HG02885 (cell line): ENCODE results near the gene DAAM2.

Source experiments
- ATAC-seq: cut with Tn5 transposase; IDR thresholded peaks from one replicate; pipeline ENCODE4 v1.9.1; 2021; ENCODE audit warnings: mild to moderate bottlenecking; ENCODE audit not compliant: unreplicated experiment, poor library complexity

DAAM2 gene

DNA sequence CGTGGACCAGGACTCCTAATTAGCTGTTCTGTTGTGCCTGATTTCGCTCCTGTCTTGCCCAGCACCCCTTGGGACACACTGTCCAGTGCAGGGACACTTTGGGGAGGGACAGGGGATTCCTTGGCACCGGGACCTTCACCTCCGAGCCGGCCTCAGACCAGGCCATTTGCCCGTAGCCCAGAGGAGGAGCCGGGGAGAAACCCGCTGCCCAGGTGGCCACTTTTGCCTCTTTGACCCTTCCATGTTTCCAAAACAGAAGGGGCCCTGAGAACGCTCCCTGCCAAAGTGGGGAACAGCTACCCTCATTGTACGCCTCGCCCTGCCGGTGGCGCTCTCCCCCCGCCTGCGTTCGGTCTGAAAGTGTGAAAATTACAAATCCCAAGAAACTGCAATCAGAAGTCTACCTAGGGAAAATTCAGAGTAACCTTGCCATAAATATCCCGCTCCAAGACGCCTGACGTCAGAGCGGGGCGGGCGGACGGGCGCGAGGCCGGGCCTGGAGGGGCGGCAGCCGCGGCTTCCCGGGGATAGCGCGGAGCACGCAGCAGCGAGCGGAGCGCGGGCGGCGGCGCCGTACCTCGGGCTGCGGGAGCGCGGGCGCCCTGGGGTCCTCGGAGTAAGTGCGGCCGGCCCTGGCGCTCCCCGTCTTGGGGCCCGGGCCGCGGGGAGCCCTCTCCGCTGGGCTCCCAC lies at the start of gene DAAM2:
Gene DAAM2 (plus strand): TSS at position 527 of the 690 bp plus-strand sequence. CDS start 63,927 bp downstream, outside the sequence.
- ATAC-seq = no peak

DNA sequence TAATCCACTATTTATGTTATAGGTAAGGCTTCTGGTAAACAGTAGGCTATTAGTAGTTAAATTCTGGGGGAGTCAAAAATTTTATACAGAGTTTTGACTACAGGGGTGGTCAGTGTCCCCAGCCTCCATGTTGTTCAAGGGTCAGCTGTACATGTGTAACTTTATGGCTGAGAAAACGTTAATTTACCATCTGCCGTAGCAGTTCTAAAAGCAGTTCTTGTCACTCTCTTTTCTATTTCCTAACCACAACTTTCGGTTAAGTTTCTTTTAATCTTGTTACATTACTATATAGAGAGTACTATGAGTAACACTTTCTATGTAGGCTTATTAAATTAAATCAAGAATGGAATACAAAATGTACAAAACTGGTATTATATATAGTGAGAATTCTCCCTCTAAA lies 45.4 kb upstream of the DAAM2 start:
- no peak for ATAC-seq

DNA sequence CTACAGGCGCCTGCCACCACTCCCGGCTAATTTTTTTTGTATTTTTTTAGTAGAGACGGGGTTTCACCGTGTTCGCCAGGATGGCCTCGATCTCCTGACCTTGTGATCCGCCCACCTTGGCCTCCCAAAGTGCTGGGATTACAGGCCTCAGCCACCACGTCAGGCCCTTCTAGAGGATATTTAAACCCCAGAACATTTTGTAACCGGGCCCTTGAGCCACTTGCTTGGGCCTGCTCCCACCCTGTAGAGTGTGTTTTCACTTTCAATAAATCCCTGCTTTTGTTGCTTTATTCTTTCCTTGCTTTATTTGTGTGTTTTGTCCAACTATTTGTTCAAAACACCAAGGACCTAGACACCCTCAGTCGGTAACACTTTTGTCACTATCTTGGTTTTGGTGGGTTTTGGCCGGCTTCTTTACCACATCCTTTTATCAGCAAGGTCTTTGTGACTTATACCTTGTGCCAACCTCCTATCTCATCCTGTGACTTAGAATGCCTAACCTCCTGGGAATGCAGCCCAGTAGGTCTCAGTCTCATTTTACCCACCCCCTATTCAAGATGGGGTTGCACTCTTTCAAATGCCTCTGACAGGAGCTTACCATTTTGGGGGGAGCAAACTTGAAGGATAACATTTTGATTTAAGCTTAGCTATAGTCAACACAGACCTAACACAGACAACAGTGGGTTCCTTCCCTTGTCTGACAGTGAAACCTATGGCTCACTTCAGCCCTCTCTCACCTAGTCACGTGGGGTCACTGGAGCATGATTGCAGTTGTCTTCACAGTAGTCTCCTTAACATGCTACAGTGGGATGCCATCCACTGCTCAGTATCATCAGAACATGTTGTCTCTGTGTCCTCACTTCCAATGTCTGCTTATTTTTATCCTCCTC lies 39.1 kb upstream of the DAAM2 start:
- no peak for ATAC-seq

DNA sequence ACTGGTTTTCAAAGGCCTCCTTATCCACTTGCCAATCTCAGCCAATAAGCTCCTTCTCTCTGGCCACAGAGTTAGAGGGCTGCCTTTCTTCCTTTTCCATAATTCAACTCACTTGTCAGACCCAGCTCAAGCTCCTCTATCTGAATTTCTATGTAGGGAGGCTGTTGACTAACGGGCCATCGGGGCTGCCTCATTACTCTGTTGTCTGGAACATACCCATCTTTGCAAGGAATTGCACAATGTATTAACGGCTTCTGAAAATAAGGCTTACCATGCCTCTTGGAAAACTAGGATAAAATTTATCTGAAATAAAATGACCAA lies 38.5 kb upstream of the DAAM2 start:
- ATAC-seq = no peak

DNA sequence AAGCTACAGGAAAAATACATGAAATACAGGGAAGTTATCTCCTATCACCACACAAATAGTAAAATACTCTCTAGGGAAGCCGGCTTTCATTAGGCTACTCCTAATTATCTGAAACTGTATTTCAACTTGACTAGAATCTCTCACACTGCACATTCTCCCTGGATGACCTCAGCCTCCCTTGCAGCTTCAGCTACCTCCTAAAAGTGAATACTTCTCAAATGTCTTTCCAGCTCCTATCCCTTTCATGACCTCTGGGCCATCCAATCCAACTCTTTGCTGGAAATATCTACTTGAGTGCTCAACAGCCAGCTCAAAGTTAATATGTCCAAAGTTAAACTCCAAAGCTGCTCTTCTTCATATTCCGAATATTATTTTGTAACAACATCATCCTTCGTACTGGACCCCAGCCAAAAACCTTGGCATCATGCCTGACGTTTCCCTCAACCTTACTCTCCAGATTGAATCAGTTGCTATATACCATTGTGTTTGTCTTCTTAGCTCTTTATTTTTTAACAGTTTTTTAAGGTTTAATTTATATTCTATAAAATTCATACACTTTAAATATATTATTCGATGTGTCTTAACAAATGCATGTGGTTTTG lies 37.6 kb upstream of the DAAM2 start:
- no peak for ATAC-seq

DNA sequence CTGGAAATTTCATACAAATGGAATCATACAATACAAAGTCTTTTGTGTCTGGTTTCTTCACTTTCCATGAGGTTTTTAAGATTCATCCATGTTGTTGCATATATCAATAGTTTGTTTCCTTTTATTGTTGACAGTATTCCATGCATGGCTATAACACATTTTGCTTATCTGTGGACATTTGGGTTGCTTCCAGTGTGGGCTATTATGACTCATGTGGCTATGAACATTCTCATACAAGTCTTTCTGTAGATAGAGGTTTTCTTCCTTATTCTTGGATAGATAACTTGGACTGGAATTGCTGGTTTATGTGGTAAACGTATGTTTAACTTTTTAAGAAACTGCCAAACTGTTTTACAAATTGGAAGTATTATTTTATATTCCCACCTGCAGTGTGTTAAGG lies 36.9 kb upstream of the DAAM2 start:
- ATAC-seq = no peak

DNA sequence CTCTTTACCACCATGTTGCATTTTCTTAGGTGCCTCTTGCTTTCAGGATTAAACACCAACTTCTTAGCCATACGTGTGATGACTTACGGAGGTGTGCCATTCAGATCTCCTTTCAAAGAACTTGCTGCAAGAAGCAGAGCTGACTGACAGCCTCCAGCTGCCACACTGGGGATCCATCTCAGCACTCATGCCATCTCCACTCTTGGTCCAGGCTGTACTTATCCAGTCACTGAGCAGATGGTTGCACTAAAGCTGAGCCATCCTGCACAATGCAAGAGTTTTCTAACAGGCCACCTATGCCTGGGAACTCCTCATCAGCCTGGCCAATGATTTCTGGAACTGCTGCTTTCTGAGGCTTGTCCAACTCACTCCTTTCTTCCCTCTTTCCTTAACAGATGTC lies 35.6 kb upstream of the DAAM2 start:
- ATAC-seq = no peak

DNA sequence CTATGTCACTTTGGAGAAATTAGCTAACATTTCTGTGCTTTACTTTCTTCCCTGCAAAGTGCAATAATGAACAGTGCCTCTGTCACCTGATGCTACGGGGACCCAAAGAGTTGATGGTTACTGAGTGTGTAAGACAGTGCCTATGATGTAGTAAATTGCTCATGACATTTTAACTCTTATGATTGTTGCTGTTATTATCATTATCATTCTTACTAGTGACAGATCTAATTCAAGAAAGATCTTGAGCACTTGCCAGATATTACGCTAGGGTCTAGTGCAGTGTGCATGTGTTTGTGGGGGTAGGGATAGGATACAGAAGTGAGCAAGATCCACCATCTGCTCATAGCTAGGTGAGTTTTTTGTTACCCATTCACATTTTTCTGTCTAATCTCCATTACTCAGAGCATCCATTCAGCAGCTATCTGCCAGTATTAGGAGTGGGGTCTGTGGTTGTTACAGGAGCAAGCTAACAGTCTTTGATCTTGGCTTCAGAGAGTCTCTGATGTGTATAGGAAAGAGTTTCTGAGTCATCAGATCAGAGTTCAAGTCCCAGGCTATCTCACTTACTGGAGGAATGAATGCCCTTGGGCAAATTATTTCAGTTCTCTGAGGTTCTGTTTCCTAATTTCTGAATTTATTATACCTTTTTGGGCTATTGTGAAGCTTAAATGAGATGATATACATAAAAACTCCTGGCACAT lies 33.1 kb upstream of the DAAM2 start:
- ATAC-seq = no peak

DNA sequence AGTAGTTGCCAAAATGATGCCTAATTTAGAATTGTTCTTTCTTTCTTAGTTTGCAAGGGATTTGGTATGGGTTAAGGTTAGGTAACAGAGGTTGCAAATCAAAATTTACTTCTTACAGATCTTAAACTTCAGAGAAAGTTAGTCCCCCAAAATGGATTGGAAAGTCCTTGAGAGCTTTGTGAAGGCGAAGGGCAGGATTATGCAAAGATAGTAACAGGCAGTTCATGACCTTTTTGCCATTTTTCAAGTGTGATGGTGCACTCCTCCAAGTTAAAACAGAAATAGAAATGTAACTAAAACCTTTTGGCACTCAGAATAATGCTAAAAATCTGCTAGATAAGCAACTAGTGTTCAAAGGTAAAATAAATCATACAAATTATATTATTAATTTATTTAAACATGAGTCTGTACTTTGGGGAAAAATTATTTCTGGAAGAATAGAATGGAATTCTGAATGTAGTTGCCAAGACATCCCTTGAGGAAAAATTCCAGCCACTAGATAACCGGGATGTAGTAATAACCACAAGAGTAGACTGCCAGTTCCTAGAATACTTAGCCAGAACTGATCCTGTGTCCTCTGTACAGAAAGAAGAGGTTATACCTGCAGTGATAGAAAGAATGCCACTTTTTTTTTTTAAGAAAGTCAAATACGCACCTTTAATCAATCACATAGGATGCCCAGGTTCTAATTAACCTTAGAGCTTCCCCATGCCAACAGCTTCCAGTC lies 31.8 kb upstream of the DAAM2 start:
- no peak for ATAC-seq

DNA sequence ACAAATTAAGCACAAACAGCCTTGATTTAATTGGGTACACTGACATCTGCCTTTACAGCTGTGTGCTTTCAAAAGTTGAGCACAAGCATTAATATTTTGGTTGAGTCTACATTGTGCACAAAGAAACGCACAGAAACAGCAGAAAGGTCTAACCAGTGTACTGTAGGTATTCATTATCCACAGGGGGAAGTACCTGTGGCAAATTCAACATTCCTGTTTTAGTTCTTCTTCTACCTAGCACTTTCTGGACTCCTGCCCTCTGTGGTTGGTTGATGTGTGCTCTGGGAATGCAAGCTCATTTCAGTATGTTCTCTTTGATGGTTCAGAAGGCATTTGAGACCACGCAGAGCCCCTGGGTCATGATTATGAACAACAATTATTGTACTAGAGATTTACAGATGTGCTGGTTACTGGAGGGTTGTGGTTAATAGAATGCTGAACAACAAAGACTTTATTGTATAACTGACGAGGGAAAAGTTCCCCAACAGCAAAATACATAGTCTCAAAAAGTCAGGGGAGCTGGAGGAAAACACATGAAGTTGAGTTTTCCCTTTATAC lies 26.6 kb upstream of the DAAM2 start:
- no peak for ATAC-seq

DNA sequence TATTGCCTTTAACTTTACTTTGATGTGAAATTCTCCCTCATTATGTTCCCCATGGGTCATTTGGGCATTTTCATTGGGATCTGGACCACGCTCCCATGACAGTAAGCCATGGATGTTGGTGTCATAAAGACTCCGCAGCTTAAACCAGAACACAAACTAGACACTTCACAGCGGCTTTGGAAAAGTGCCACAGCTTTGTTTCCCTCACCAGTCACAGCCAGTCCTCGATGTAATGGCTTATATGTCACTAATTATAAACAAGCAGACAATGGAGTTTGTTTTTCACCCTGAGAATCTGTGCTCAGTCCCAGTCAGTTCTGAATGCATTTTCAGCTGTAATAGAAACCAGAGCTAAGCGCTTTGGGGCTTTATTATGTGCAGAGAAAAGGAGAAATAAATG lies 23.2 kb upstream of the DAAM2 start:
- ATAC-seq = no peak

DNA sequence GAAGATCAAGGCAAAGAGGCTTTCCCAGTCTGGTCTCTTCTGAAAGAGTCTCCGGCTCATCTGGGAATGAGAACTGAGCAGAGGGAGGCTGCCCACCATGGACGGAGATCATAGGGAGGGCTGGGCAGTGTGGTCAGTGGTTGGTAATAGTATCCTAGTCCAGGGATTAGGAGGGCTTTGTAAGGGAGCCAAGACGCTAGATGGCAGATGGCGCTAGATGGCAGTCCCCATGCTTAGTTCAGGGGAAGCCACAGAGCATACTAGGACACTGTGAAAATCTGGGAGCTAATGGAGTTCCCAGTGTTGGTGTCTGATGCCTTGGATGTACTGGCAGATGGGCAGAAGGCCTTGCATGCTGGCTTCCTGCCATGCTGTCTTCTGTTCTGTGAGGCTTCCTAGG lies 21.7 kb upstream of the DAAM2 start:
- no peak for ATAC-seq

DNA sequence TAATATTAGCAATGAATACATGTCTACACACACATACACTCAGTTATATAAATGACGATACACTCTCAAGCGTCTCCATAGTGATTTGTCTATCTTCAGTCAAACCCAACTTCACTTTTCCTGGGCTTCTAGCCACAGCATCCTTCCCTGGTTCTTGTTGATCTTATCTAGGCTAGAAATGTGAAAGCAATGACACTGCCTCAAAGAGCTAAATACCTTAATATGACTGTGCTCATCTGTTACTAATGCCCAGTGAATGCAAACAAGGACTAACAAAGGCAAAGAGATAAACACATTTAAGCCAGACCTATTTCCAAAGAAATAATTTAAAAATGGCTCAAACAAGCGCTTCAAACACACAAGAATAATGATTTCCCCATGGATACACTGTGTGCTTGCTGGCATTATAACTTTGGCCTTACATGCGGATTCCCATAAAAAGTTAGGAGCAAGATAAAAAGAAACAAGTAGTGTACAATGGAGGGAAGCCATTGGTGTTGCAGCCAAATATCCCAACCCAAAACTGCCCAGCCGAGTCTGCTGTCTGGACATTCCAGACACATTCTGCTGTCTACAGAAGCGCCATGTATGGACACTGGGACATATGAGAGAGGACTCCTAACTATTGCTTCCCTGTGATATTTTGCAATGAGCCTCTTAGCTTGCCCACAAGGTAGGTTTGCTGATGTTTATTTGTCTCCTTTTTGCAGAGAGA lies 19.5 kb upstream of the DAAM2 start:
- ATAC-seq = no peak

DNA sequence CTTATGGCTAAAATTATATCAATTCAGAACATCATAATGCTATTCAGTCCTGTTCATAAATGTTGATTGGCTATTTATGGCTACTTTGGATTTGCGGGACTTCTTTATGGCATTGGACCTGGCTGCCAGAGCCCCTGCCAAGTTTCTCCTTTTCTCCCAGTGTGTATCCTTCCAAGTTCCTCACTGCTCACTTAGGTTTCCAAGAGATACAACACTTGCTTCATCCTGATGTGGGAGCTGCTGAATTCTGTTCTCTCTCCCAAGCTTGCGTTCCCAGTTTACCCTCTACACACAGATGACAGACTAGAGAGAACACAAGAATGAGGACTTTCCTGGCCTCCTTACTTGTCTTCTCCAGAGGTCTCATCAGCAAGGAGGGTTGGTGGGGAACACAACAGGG lies 18.4 kb upstream of the DAAM2 start:
- ATAC-seq = no peak

DNA sequence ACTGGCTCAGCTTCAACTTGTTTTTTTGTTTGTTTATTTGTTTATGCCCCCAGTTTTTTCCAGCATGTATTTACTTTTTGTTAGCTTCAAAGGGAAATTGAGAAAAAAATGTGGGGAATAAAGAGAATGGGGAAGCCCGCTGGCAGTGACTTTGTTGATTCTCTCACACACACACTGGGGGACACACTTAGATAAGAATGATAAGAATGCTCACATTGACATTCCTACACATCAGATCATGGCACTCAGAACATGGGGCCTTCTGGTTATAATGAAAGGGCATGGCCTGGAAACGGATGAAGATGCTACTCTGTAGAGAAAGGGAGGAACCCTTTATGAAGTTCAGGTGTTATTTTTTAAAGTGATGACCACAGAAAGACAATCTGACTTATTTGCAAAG lies 15.6 kb upstream of the DAAM2 start:
- ATAC-seq = no peak

DNA sequence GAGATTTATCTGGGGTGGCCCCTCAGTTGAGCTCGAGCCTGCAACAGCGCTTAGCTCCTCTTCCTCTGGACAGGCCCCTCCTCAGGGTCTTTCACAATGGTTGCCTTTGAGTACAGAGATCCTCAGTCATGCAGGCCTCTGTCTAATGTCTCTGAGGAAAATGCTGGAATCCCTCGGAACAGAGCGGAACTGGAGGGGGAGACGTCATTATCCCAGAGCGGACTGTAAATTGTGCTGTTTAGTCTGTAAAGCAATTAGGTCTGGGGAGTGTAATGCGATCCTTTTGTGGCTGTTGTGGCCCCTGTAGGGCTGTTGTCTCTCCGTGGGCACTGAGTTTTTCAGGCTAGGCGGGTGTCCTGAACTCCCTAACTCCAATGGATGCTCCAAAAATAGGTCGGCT lies 15.0 kb upstream of the DAAM2 start:
- no peak for ATAC-seq

DNA sequence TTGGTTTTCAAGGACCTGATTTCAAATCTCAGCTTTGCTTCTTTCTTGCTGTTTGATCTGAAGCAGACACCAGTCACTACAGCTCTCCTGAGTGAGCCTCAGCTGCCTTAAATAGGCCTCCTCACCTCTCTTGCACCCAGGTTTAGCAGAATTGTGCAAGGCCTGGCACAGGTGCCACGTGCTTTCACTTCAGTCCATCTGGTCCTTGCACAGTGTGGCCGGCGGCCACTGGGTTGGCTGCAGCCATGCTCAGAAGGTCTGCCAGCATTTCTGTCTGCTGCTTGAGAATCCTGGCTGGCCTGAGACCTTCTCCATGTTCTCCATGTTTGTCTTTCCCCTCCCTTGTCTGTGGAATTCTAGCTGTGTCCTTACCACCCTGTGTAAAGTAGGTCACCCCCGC lies 14.5 kb upstream of the DAAM2 start:
- ATAC-seq = no peak

DNA sequence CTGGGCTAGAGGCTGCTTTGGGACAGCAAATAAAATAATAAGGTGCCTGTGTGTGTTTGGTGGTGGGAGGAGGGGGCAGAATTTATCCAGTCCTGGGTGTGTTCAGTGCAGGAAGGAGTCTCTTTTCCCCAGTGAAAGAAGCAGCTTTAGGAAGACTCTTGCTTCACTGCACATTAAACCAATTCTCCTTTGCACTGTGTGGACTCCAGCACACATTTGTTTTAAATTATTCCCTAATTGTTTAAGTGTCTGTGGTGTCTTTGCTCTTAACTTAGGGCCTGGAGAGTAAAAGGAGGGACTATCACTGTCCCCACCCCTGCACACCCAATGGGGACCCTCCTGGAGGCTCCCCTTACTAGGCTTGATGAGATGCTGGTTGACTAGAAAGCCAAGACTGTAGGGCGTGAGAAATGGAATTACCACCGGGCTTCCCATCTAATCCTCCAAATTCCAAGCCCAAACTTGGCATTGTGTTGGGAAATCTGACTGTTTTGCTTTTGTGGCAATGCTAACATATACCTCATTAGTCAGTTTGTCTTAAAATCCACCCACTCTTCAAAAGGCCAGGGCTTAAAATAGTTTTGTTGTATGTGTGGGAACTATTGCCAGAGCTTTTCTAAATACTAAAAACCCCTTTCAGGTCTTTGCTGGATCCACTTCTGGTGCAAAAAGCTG lies 13.5 kb upstream of the DAAM2 start:
- ATAC-seq = no peak

DNA sequence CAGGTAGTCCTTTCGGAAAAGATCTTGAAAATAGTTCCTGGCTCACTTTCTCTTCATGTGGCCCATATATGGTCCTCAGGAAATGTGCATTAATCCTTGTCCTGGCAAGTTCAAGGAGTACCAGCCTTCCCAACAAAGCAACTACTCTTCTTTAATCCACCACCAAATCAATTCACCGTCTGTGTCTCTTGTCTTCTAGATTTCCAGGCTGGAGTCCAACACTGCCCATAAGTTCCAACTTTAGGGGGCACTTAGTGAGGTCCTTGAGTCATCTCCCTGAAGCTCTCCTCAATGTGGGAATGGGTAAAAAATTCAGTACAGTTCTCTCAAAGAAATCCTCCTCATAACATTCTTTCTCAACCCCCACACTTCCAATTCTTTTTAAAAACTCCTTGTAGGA lies 6.9 kb upstream of the DAAM2 start:
- ATAC-seq = no peak
